Tibial artery (tissue), 4 donors: ENCODE results near the gene MPRIP.

Experiments
- DNase-seq, 2 donors: peaks; one replicate each; pipeline ENCODE4 v3.0.0-alpha.2; 2019
- H3K27ac ChIP-seq, 2 donors: fragments of 200-600 bp; sonication (generic) in 1 of 2; 1 replicate in 1 of 2; 2 replicates in 1 of 2; pipeline ENCODE4 v1.5.1; 2018 to 2019; ENCODE audit warnings: mild to moderate bottlenecking in 1 of 2
- H3K27me3 ChIP-seq, 2 donors: fragments of 200-600 bp; sonication (generic) in 1 of 2; one replicate each; pipeline versions ENCODE4 v1.5.1 to v1.6.0; 2016 to 2019
- H3K36me3 ChIP-seq, 3 donors: fragments of 200-600 bp; sonication (generic) in 2 of 3; one replicate each; pipeline ENCODE4 v1.5.1; 2016 to 2019; ENCODE audit warnings: mild to moderate bottlenecking in 2 of 3
- H3K4me1 ChIP-seq, 4 donors: fragments of 200-600 bp; sonication (generic) in 2 of 4; 1 replicate in 3 of 4; 2 replicates in 1 of 4; pipeline ENCODE4 v1.5.1; 2016 to 2019
- H3K4me3 ChIP-seq, 2 donors: fragments of 200-600 bp; sonication (generic) in 1 of 2; 1 replicate in 1 of 2; 2 replicates in 1 of 2; pipeline ENCODE4 v1.5.1; 2018 to 2019; ENCODE audit warnings: mild to moderate bottlenecking in 2 of 2
- H3K9me3 ChIP-seq, 3 donors: fragments of 200-600 bp; sonication (generic) in 1 of 3; one replicate each; pipeline ENCODE4 v1.5.1; 2016 to 2019
- CTCF ChIP-seq, 2 experiments: fragments of 200-600 bp in 1 of 2; fragments of 450-650 bp in 1 of 2; IDR thresholded peaks; one replicate each; pipeline ENCODE4 v1.5.1; 2017 to 2019; ENCODE audit warnings: antibody characterized with exemption in 2 of 2, mild to moderate bottlenecking in 1 of 2, moderate library complexity in 1 of 2
- intact Hi-C: fragments of 100-400 bp; cut with DNase I; formaldehyde crosslinking; loops from one replicate; pipeline ENCODE4 v1.15.0; 2023; ENCODE audit warnings: low total_unique reads

MPRIP gene

GRCh38 chr17:17017343-17018014 is 24.8 kb upstream of the MPRIP start:
- no peak overlapping the region for H3K4me3 ChIP-seq
- peak in 1 of 2 donors; percentile 34 for DNase-seq
- H3K9me3 ChIP-seq = no peaks in the 10 kb centered on the region
- H3K27ac ChIP-seq = no peak overlapping the region
- H3K36me3 ChIP-seq = no peaks in the 10 kb centered on the region
- intact Hi-C loops = no loop called here
- H3K4me1 ChIP-seq = peaks cover 0 to 31% (median 16%) of the 10 kb centered on the region in 4 donors
- TF ChIP-seq CTCF (IDR thresholded peaks at IDR 0.05) = no peak
- no peaks in the 10 kb centered on the region for H3K27me3 ChIP-seq

DNA sequence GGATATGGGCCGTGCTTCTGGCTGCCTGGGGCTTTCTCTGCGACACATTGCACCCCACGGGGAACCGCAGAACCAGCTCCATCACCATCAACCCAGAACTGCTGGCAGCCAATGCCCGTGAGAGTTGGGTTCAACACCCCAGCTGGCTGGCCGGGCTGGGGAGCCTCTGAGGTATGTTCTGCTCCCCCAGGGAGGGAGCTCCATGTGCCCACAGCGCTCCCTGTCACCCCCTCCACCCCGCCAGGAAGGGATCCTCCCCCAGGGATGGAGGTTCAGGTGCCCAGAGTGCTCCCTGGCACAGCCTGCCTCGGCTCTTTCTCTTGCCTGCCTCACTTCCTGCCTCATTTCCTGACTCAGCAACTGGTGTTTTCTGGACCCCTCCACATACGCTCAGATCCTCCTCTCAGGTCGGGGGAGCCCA is 24.2 kb upstream of the MPRIP start:
- no peak overlapping the region for H3K27ac ChIP-seq
- no peak overlapping the region for H3K4me3 ChIP-seq
- H3K36me3 ChIP-seq = no peaks in the 10 kb centered on the region
- no peaks in the 10 kb centered on the region for H3K9me3 ChIP-seq
- intact Hi-C loops = no loop called here
- no peaks in the 10 kb centered on the region for H3K27me3 ChIP-seq
- peaks cover 0 to 31% (median 16%) of the 10 kb centered on the region in 4 donors for H3K4me1 ChIP-seq
- TF ChIP-seq CTCF (IDR thresholded peaks at IDR 0.05) = no peak
- DNase-seq = peak in 1 of 2 donors; percentile 57

DNA sequence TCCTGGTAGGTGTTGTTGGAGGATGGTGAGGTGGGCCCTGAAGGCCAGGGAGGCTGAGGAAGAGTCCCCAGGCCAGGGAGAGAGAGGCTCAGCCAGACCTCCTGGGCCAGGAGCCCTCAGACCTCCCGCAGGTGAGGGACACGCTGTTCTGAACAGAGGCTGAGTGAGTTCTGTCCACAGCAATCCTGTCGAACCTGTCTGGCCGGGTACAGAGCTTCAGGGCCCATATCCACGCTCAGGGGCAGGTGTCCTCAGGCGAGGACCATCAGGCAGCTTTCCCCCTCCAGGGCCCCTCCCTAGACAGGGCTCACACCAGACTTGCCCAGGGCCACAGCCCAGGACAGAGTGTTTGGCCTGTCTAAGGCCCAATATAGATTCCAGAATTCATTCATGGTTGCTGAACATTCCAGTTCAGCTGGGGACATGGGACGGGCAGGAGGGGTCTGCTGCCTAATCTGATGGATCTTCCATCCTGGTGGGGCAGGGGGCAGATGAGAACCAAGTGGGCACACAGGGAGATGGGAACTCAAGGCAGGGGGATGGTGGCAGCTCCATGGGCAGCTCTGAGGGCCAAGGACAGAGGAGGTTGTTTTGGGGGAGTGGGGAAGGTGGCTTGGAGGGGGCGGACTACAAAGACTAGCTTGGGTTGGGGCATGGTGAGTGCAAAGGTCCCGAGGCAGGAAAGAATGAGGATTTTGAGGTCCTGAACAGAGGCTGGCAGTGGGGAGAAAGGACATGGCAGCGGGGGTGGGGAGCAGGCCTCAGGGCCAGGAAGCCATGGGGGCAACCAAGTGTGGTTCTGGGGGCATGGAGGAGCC is 23.4 kb upstream of the MPRIP start:
- H3K9me3 ChIP-seq = no peaks in the 10 kb centered on the region
- intact Hi-C loops = no loop called here
- H3K4me1 ChIP-seq = peaks cover 0 to 31% (median 16%) of the 10 kb centered on the region in 4 donors
- no peaks in the 10 kb centered on the region for H3K36me3 ChIP-seq
- no peaks in the 10 kb centered on the region for H3K27me3 ChIP-seq
- H3K4me3 ChIP-seq = no peak overlapping the region
- H3K27ac ChIP-seq = no peak overlapping the region
- no peak for DNase-seq
- TF ChIP-seq CTCF (IDR thresholded peaks at IDR 0.05) = no peak

- no peaks in the 10 kb centered on the region for H3K9me3 ChIP-seq
- no peak overlapping the region for H3K4me3 ChIP-seq
- peaks cover 0 to 31% (median 16%) of the 10 kb centered on the region in 4 donors for H3K4me1 ChIP-seq
- no peak overlapping the region for H3K27ac ChIP-seq
- H3K36me3 ChIP-seq = no peaks in the 10 kb centered on the region
- intact Hi-C loops = no loop called here
- H3K27me3 ChIP-seq = no peaks in the 10 kb centered on the region
- no peak for TF ChIP-seq CTCF (IDR thresholded peaks at IDR 0.05)
- DNase-seq = no peak
These were observed 22.9 kb upstream of the MPRIP start for GRCh38 chr17:17019430-17019762.

- H3K9me3 ChIP-seq = no peaks in the 10 kb centered on the region
- TF ChIP-seq CTCF (IDR thresholded peaks at IDR 0.05) = no peak
- no peak overlapping the region for H3K27ac ChIP-seq
- peaks cover 0 to 34% (median 21%) of the 10 kb centered on the region in 4 donors for H3K4me1 ChIP-seq
- intact Hi-C loops = no loop called here
- no peak overlapping the region for H3K4me3 ChIP-seq
- no peaks in the 10 kb centered on the region for H3K36me3 ChIP-seq
- no peaks in the 10 kb centered on the region for H3K27me3 ChIP-seq
- DNase-seq = no peak
These were observed 22.3 kb upstream of the MPRIP start for GRCh38 chr17:17019891-17020456.
